Duodenal mucosa (tissue), 2 donors: ENCODE results near the gene IGF2BP2.

Experiments used
- H3K27ac ChIP-seq: one replicate; pipeline ENCODE4 v1.7.0; 2013; ENCODE audit warnings: low read depth, low read length
- H3K27me3 ChIP-seq, 2 donors: one replicate each; pipeline ENCODE4 v1.7.0; 2013; ENCODE audit warnings: low read length in 2 of 2, control low read depth in 1 of 2; ENCODE audit not compliant: insufficient read depth in 2 of 2, control insufficient read depth in 1 of 2
- H3K36me3 ChIP-seq, 2 donors: one replicate each; pipeline ENCODE4 v1.7.0; 2013; ENCODE audit warnings: low read length in 2 of 2, control low read depth in 1 of 2; ENCODE audit not compliant: insufficient read depth in 2 of 2, control insufficient read depth in 1 of 2
- H3K4me1 ChIP-seq, 2 donors: one replicate each; pipeline ENCODE4 v1.7.0; 2013; ENCODE audit warnings: low read length in 2 of 2, control low read depth in 1 of 2; ENCODE audit not compliant: insufficient read depth in 2 of 2, control insufficient read depth in 1 of 2
- H3K4me3 ChIP-seq, 2 donors: one replicate each; pipeline ENCODE4 v1.7.0; 2013; ENCODE audit warnings: low read length in 2 of 2, low read depth in 1 of 2
- H3K9ac ChIP-seq, 2 donors: one replicate each; pipeline ENCODE4 v1.7.0; 2013; ENCODE audit warnings: low read length in 2 of 2, low read depth in 1 of 2
- H3K9me3 ChIP-seq, 2 donors: one replicate each; pipeline ENCODE4 v1.7.0; 2013; ENCODE audit warnings: low read length in 2 of 2, control low read depth in 1 of 2; ENCODE audit not compliant: control insufficient read depth in 1 of 2

The IGF2BP2 gene

GRCh38 chr3:185727873-185728272 lies 97.0 kb downstream of the IGF2BP2 start:
- H3K9ac ChIP-seq, result no peak overlapping the region
- H3K9me3 ChIP-seq, result no peaks in the 10 kb centered on the region
- H3K4me3 ChIP-seq, result no peak overlapping the region
- H3K36me3 ChIP-seq, result no peaks in the 10 kb centered on the region
- H3K27ac ChIP-seq, result no peak overlapping the region
- no peaks in the 10 kb centered on the region for H3K27me3 ChIP-seq
- no peaks in the 10 kb centered on the region for H3K4me1 ChIP-seq

- Histone ChIP-seq H3K4me1 (no peaks in the 10 kb centered on the region), H3K36me3 (no peaks in the 10 kb centered on the region), H3K9me3 (no peaks in the 10 kb centered on the region), H3K9ac (no peak overlapping the region), H3K27ac (no peak overlapping the region), H3K27me3 (no peaks in the 10 kb centered on the region), H3K4me3 (no peak overlapping the region)
Observed at GRCh38 chr3:185726254-185726967, 98.4 kb downstream of the IGF2BP2 start.

GRCh38 chr3:185724761-185725160 lies 100.1 kb downstream of the IGF2BP2 start:
- H3K9ac ChIP-seq, result no peak overlapping the region
- H3K9me3 ChIP-seq, result no peaks in the 10 kb centered on the region
- H3K4me1 ChIP-seq, result no peaks in the 10 kb centered on the region
- no peaks in the 10 kb centered on the region for H3K27me3 ChIP-seq
- H3K4me3 ChIP-seq, result no peak overlapping the region
- H3K27ac ChIP-seq, result no peak overlapping the region
- H3K36me3 ChIP-seq, result no peaks in the 10 kb centered on the region

GRCh38 chr3:185724251-185724650 lies 100.6 kb downstream of the IGF2BP2 start:
- Histone ChIP-seq H3K27me3 (no peaks in the 10 kb centered on the region), H3K9ac (no peak overlapping the region), H3K4me3 (no peak overlapping the region), H3K27ac (no peak overlapping the region), H3K9me3 (no peaks in the 10 kb centered on the region), H3K36me3 (no peaks in the 10 kb centered on the region), H3K4me1 (no peaks in the 10 kb centered on the region)

GRCh38 chr3:185722881-185723280 lies 102.0 kb downstream of the IGF2BP2 start:
- H3K36me3 ChIP-seq, result no peaks in the 10 kb centered on the region
- H3K4me3 ChIP-seq, result no peak overlapping the region
- no peak overlapping the region for H3K27ac ChIP-seq
- H3K27me3 ChIP-seq, result no peaks in the 10 kb centered on the region
- no peak overlapping the region for H3K9ac ChIP-seq
- H3K4me1 ChIP-seq, result peaks cover 0 to 2% of the 10 kb centered on the region in 2 donors
- H3K9me3 ChIP-seq, result no peaks in the 10 kb centered on the region

GRCh38 chr3:185721970-185722369 lies 102.9 kb downstream of the IGF2BP2 start:
- H3K27me3 ChIP-seq, result no peaks in the 10 kb centered on the region
- H3K4me1 ChIP-seq, result peaks cover 8 to 9% of the 10 kb centered on the region in 2 donors
- H3K27ac ChIP-seq, result no peak overlapping the region
- no peak overlapping the region for H3K9ac ChIP-seq
- H3K36me3 ChIP-seq, result no peaks in the 10 kb centered on the region
- no peaks in the 10 kb centered on the region for H3K9me3 ChIP-seq
- H3K4me3 ChIP-seq, result no peak overlapping the region

- Histone ChIP-seq H3K4me1 (peaks cover 11 to 17% of the 10 kb centered on the region in 2 donors), H3K9ac (no peak overlapping the region), H3K9me3 (no peaks in the 10 kb centered on the region), H3K4me3 (no peak overlapping the region), H3K36me3 (no peaks in the 10 kb centered on the region), H3K27ac (no peak overlapping the region), H3K27me3 (no peaks in the 10 kb centered on the region)
Observed at GRCh38 chr3:185720326-185720725, 104.5 kb downstream of the IGF2BP2 start.

- Histone ChIP-seq H3K36me3 (no peaks in the 10 kb centered on the region), H3K27me3 (no peaks in the 10 kb centered on the region), H3K4me3 (no peak overlapping the region), H3K27ac (no peak overlapping the region), H3K9me3 (no peaks in the 10 kb centered on the region), H3K9ac (no peak overlapping the region), H3K4me1 (peaks cover 11 to 25% of the 10 kb centered on the region in 2 donors)
Observed at GRCh38 chr3:185718736-185719593, 105.9 kb downstream of the IGF2BP2 start.

- Histone ChIP-seq H3K4me1 (peaks cover 17 to 29% of the 10 kb centered on the region in 2 donors), H3K9ac (no peak overlapping the region), H3K9me3 (no peaks in the 10 kb centered on the region), H3K4me3 (no peak overlapping the region), H3K27ac (no peak overlapping the region), H3K27me3 (no peaks in the 10 kb centered on the region), H3K36me3 (no peaks in the 10 kb centered on the region)
Observed at GRCh38 chr3:185717627-185718402, 107.0 kb downstream of the IGF2BP2 start.

- H3K4me1 ChIP-seq, result peaks cover 18 to 34% of the 10 kb centered on the region in 2 donors
- no peaks in the 10 kb centered on the region for H3K9me3 ChIP-seq
- H3K27ac ChIP-seq, result no peak overlapping the region
- no peaks in the 10 kb centered on the region for H3K36me3 ChIP-seq
- H3K4me3 ChIP-seq, result no peak overlapping the region
- no peak overlapping the region for H3K9ac ChIP-seq
- H3K27me3 ChIP-seq, result no peaks in the 10 kb centered on the region
Observed at GRCh38 chr3:185717121-185717520, 107.7 kb downstream of the IGF2BP2 start.
